HG03025 (cell line): ENCODE results near the gene PALLD.
"Not testable (repeated sequence)": the region's sequence is repeated elsewhere in the genome, so short reads cannot be mapped to it uniquely, and the experiment has no call there.

ENCODE experiments used
- ATAC-seq: cut with Tn5 transposase; IDR thresholded peaks from one replicate; pipeline ENCODE4 v1.9.1; 2021; ENCODE audit warnings: mild to moderate bottlenecking, moderate library complexity; ENCODE audit not compliant: unreplicated experiment, low FRiP score

PALLD gene

GRCh38 chr4:168802222-168802621 is 305.4 kb downstream of the PALLD start:
- ATAC-seq: no peak

GRCh38 chr4:168803052-168803451 is 306.2 kb downstream of the PALLD start:
- ATAC-seq: not testable (repeated sequence)

- no peak for ATAC-seq
Measured at GRCh38 chr4:168803732-168804131, 306.9 kb downstream of the PALLD start.

- no peak for ATAC-seq
Measured at GRCh38 chr4:168804146-168804545, 307.3 kb downstream of the PALLD start.

- ATAC-seq: no peak
Measured at GRCh38 chr4:168805341-168805740, 308.5 kb downstream of the PALLD start.

- not testable (repeated sequence) for ATAC-seq
Measured at GRCh38 chr4:168806247-168806646, 309.4 kb downstream of the PALLD start.

- no peak for ATAC-seq
Measured at GRCh38 chr4:168811207-168811606, 314.4 kb downstream of the PALLD start.

GRCh38 chr4:168811786-168812651 is 315.2 kb downstream of the PALLD start:
- ATAC-seq: no peak

- ATAC-seq: no peak
Measured at GRCh38 chr4:168812806-168813205, 316.0 kb downstream of the PALLD start.

GRCh38 chr4:168813890-168814289 is 317.0 kb downstream of the PALLD start:
- no peak for ATAC-seq

GRCh38 chr4:168815379-168816345 is 318.8 kb downstream of the PALLD start:
- ATAC-seq: no peak

- no peak for ATAC-seq
Measured at GRCh38 chr4:168817370-168817769, 320.5 kb downstream of the PALLD start.

- no peak for ATAC-seq
Measured at GRCh38 chr4:168822481-168822880, 325.6 kb downstream of the PALLD start.

GRCh38 chr4:168825975-168826374 is 329.1 kb downstream of the PALLD start:
- no peak for ATAC-seq

- no peak for ATAC-seq
Measured at GRCh38 chr4:168826620-168827019, 329.8 kb downstream of the PALLD start.

GRCh38 chr4:168830777-168831512 is 334.1 kb downstream of the PALLD start:
- ATAC-seq: no peak

- peak; percentile 11 for ATAC-seq
Measured at GRCh38 chr4:168831585-168831918, 334.7 kb downstream of the PALLD start.

GRCh38 chr4:168831919-168832762 is 335.3 kb downstream of the PALLD start:
- peak; percentile 77 for ATAC-seq

- peak; percentile 4 for ATAC-seq
Measured at GRCh38 chr4:168832763-168833575, 336.1 kb downstream of the PALLD start.
